Lower lobe of right lung (tissue), 2 donors: ENCODE measurements around the gene FCRLA. TPM values are rescaled to one million over a fixed set of nuclear protein-coding genes. Genes with fewer than 3 reads are reported as not detected.
"Not testable (repeated sequence)": the region's sequence is repeated elsewhere in the genome, so short reads cannot be mapped to it uniquely, and the experiment has no call there.

Source experiments
- ATAC-seq, 2 donors: fragments of 200-7000 bp; cut with Tn5 transposase; one replicate each; pipeline ENCODE4 v1.9.1; 2020 to 2022; ENCODE audit warnings: mild to moderate bottlenecking in 2 of 2, moderate library complexity in 2 of 2
- DNase-seq: peaks from one replicate; pipeline ENCODE4 v3.0.0-alpha.2; 2020
- H3K27ac ChIP-seq: fragments of 200-600 bp; one replicate; pipeline ENCODE4 v1.8.0; 2022
- H3K27me3 ChIP-seq: fragments of 200-600 bp; one replicate; pipeline ENCODE4 v1.8.0; 2022; ENCODE audit warnings: low read depth
- H3K36me3 ChIP-seq: fragments of 200-600 bp; one replicate; pipeline ENCODE4 v1.8.0; 2022; ENCODE audit warnings: mild to moderate bottlenecking
- H3K4me1 ChIP-seq: fragments of 200-600 bp; one replicate; pipeline ENCODE4 v1.8.0; 2022
- H3K4me3 ChIP-seq: fragments of 200-600 bp; one replicate; pipeline ENCODE4 v1.8.0; 2022; ENCODE audit warnings: mild to moderate bottlenecking
- H3K9me3 ChIP-seq: fragments of 200-600 bp; one replicate; pipeline ENCODE4 v1.8.0; 2022
- CTCF ChIP-seq: fragments of 200-600 bp; IDR thresholded peaks from one replicate; pipeline ENCODE4 v1.8.0; 2022; ENCODE audit warnings: antibody characterized with exemption, mild to moderate bottlenecking
- intact Hi-C: fragments of 100-400 bp; cut with DNase I; formaldehyde crosslinking; loops from one replicate; pipeline ENCODE4 v1.11.0; 2022
- total RNA-seq: library from RNA; stranded (reverse); fragmentation: NEBNext Ultra II Directional; extraction: Animal tissue kit (Norgen Biotek cat#: 25700); gene quantifications from one replicate; pipeline ENCODE4 v1.2.1, GENCODE V29; 2021
- donor health status: DM: no; HTN: yes; CAD: no; lungs with severe emphysema.

Gene FCRLA
- total RNA-seq, 1 donor from 2014 or later = 0.32 TPM

GRCh38 chr1:161691846-161692245 lies 15.2 kb upstream of the FCRLA start:
- no peak overlapping the region for H3K27ac ChIP-seq
- no peaks in the 10 kb centered on the region for H3K9me3 ChIP-seq
- DNase-seq (no peak), ATAC-seq (no peak)
- intact Hi-C loops = no loop called here
- no peak for TF ChIP-seq CTCF
- no peaks in the 10 kb centered on the region for H3K36me3 ChIP-seq
- no peaks in the 10 kb centered on the region for H3K4me1 ChIP-seq
- H3K27me3 ChIP-seq = peaks cover 7% of the 10 kb centered on the region
- no peak overlapping the region for H3K4me3 ChIP-seq

- H3K4me3 ChIP-seq, ATAC-seq, DNase-seq, H3K27ac ChIP-seq, H3K27me3 ChIP-seq, H3K36me3 ChIP-seq, intact Hi-C loops, H3K9me3 ChIP-seq, H3K4me1 ChIP-seq: not testable (repeated sequence)
Measured at GRCh38 chr1:161693020-161693712, 13.9 kb upstream of the FCRLA start.

GRCh38 chr1:161698302-161698701 lies 8.7 kb upstream of the FCRLA start:
- DNase-seq, ATAC-seq, H3K27ac ChIP-seq, H3K27me3 ChIP-seq, H3K4me1 ChIP-seq, intact Hi-C loops, H3K36me3 ChIP-seq, H3K4me3 ChIP-seq, H3K9me3 ChIP-seq: not testable (repeated sequence)

- intact Hi-C loops = no loop called here
- Histone ChIP-seq H3K27me3 (no peaks in the 10 kb centered on the region), H3K27ac (no peak overlapping the region), H3K4me3 (no peak overlapping the region), H3K4me1 (no peaks in the 10 kb centered on the region), H3K36me3 (no peaks in the 10 kb centered on the region), H3K9me3 (no peaks in the 10 kb centered on the region)
- DNase-seq = no peak
- ATAC-seq = no peak
- no peak for TF ChIP-seq CTCF
Measured at GRCh38 chr1:161702250-161702649, 4.8 kb upstream of the FCRLA start.

- intact Hi-C loops = no loop called here
Measured at GRCh38 chr1:161705537-161705936, 1.5 kb upstream of the FCRLA start.

GRCh38 chr1:161706113-161706481 lies 932 bp upstream of the FCRLA start:
- no peaks in the 10 kb centered on the region for H3K27me3 ChIP-seq
- H3K9me3 ChIP-seq = no peaks in the 10 kb centered on the region
- ATAC-seq = no peak
- DNase-seq = no peak
- no peak overlapping the region for H3K27ac ChIP-seq
- H3K4me1 ChIP-seq = no peaks in the 10 kb centered on the region
- no peaks in the 10 kb centered on the region for H3K36me3 ChIP-seq
- intact Hi-C loops = no loop called here
- no peak overlapping the region for H3K4me3 ChIP-seq
- no peak for TF ChIP-seq CTCF

More at GRCh38 chr1:161705537-161705936, 1.5 kb upstream of the FCRLA start:
- Histone ChIP-seq H3K36me3 (no peaks in the 10 kb centered on the region), H3K27ac (no peak overlapping the region), H3K4me3 (no peak overlapping the region), H3K9me3 (no peaks in the 10 kb centered on the region), H3K4me1 (no peaks in the 10 kb centered on the region), H3K27me3 (no peaks in the 10 kb centered on the region)
- ATAC-seq (no peak), DNase-seq (no peak)
- TF ChIP-seq CTCF = no peak

- ATAC-seq (no peak), DNase-seq (no peak)
- no peaks in the 10 kb centered on the region for H3K36me3 ChIP-seq
- intact Hi-C loops = no loop called here
- TF ChIP-seq CTCF = no peak
- H3K4me1 ChIP-seq = no peaks in the 10 kb centered on the region
- no peak overlapping the region for H3K27ac ChIP-seq
- H3K9me3 ChIP-seq = no peaks in the 10 kb centered on the region
- H3K27me3 ChIP-seq = no peaks in the 10 kb centered on the region
- H3K4me3 ChIP-seq = no peak overlapping the region
Measured at GRCh38 chr1:161707503-161707902, 474 bp downstream of the FCRLA start.
